H9 (cell line): Measurements from ENCODE around the gene OR9Q1. TPM values are rescaled to one million over a fixed set of nuclear protein-coding genes. Genes with fewer than 3 reads are reported as not detected.

Experiments
- DNase-seq: peaks from one replicate; pipeline ENCODE4 v3.0.0-alpha.2; 2017
- H2AFZ ChIP-seq: one replicate; pipeline ENCODE4 v1.6.1; 2013; ENCODE audit warnings: mild to moderate bottlenecking, low read length, control low read depth, moderate library complexity
- H2AK5ac ChIP-seq: 2 replicates; pipeline ENCODE4 v1.6.1; 2013; ENCODE audit warnings: low read length, control low read depth, mixed read lengths; ENCODE audit not compliant: insufficient read length
- H2BK120ac ChIP-seq: one replicate; pipeline ENCODE4 v1.6.1; 2013; ENCODE audit warnings: low read depth, mild to moderate bottlenecking, low read length, control low read depth, inconsistent platforms; ENCODE audit not compliant: poor library complexity, severe bottlenecking
- H2BK12ac ChIP-seq: 2 replicates; pipeline ENCODE4 v1.6.1; 2013; ENCODE audit warnings: low read length, control low read depth, mixed read lengths, low read depth; ENCODE audit not compliant: insufficient read length
- H2BK15ac ChIP-seq: 2 replicates; pipeline ENCODE4 v1.6.1; 2013; ENCODE audit warnings: low read depth, low read length, control low read depth
- H2BK20ac ChIP-seq: one replicate; pipeline ENCODE4 v1.6.1; 2013; ENCODE audit warnings: low read depth, mild to moderate bottlenecking, low read length, control low read depth, inconsistent platforms; ENCODE audit not compliant: poor library complexity, severe bottlenecking
- H2BK5ac ChIP-seq: 2 replicates; pipeline ENCODE4 v1.6.1; 2013; ENCODE audit warnings: low read length, control low read depth, mixed read lengths; ENCODE audit not compliant: insufficient read length
- H3K14ac ChIP-seq: 2 replicates; pipeline ENCODE4 v1.6.1; 2013; ENCODE audit warnings: low read length, control low read depth; ENCODE audit not compliant: insufficient read depth
- H3K18ac ChIP-seq: 2 replicates; pipeline ENCODE4 v1.6.1; 2013; ENCODE audit warnings: low read depth, mild to moderate bottlenecking, mixed read lengths, low read length, control low read depth; ENCODE audit not compliant: insufficient read length
- H3K23ac ChIP-seq: 2 replicates; pipeline ENCODE4 v1.6.1; 2013; ENCODE audit warnings: low read length, control low read depth, mixed read lengths, low read depth; ENCODE audit not compliant: insufficient read length
- H3K23me2 ChIP-seq: 2 replicates; pipeline ENCODE4 v1.6.1; 2013; ENCODE audit warnings: low read depth, mild to moderate bottlenecking, mixed read lengths, low read length, control low read depth; ENCODE audit not compliant: insufficient read length, poor library complexity, severe bottlenecking
- H3K27ac ChIP-seq: 2 replicates; pipeline ENCODE4 v1.5.1; 2013; ENCODE audit warnings: low read length, control low read depth, mixed read lengths, low read depth; ENCODE audit not compliant: insufficient read length
- H3K27me3 ChIP-seq: 2 replicates; pipeline ENCODE4 v1.6.1; 2013; ENCODE audit warnings: low read length, control low read depth, inconsistent platforms; ENCODE audit not compliant: insufficient read depth
- H3K4ac ChIP-seq: 2 replicates; pipeline ENCODE4 v1.6.1; 2013; ENCODE audit warnings: low read depth, mild to moderate bottlenecking, control low read depth, inconsistent platforms, low read length, moderate library complexity
- H3K4me1 ChIP-seq: 2 replicates; pipeline ENCODE4 v1.6.1; 2013; ENCODE audit warnings: low read length, control low read depth, inconsistent platforms; ENCODE audit not compliant: insufficient read depth
- H3K4me2 ChIP-seq: 2 replicates; pipeline ENCODE4 v1.6.1; 2013; ENCODE audit warnings: low read length, control low read depth, mixed read lengths; ENCODE audit not compliant: insufficient read length, insufficient read depth
- H3K56ac ChIP-seq: 2 replicates; pipeline ENCODE4 v1.6.1; 2013; ENCODE audit warnings: low read depth, mild to moderate bottlenecking, mixed read lengths, low read length, control low read depth; ENCODE audit not compliant: insufficient read length
- H3K79me1 ChIP-seq: 2 replicates; pipeline ENCODE4 v1.6.1; 2013; ENCODE audit warnings: low read depth, mild to moderate bottlenecking, moderate library complexity, low read length, control low read depth, inconsistent platforms; ENCODE audit not compliant: insufficient read depth, poor library complexity, severe bottlenecking
- H3K79me2 ChIP-seq: 2 replicates; pipeline ENCODE4 v1.6.1; 2013; ENCODE audit warnings: low read length, control low read depth, inconsistent platforms; ENCODE audit not compliant: insufficient read depth
- H3K9ac ChIP-seq: 2 replicates; pipeline ENCODE4 v1.6.1; 2013; ENCODE audit warnings: low read length, control low read depth, mixed read lengths; ENCODE audit not compliant: insufficient read length; ENCODE audit errors: extremely low read depth
- H3K9me3 ChIP-seq: one replicate; pipeline ENCODE4 v1.6.1; 2013; ENCODE audit warnings: low read depth, low read length, inconsistent platforms; ENCODE audit not compliant: control insufficient read depth
- H3T11ph ChIP-seq: one replicate; pipeline ENCODE4 v1.6.1; 2013; ENCODE audit warnings: mild to moderate bottlenecking, low read length, control low read depth, inconsistent platforms
- H4K20me1 ChIP-seq: one replicate; pipeline ENCODE4 v1.6.1; 2013; ENCODE audit not compliant: control insufficient read depth, insufficient read length, insufficient read depth
- H4K5ac ChIP-seq: 2 replicates; pipeline ENCODE4 v1.6.1; 2013; ENCODE audit warnings: low read depth, mild to moderate bottlenecking, mixed read lengths, low read length, control low read depth; ENCODE audit not compliant: insufficient read length
- H4K8ac ChIP-seq: replicated peaks from 2 replicates; pipeline ENCODE4 v1.6.1; 2013; ENCODE audit warnings: low read length, control low read depth, mixed read lengths, low read depth; ENCODE audit not compliant: insufficient read length
- H4K91ac ChIP-seq: 2 replicates; pipeline ENCODE4 v1.6.1; 2013; ENCODE audit warnings: low read depth, mild to moderate bottlenecking, moderate library complexity, mixed read lengths, low read length, control low read depth; ENCODE audit not compliant: insufficient read length
- H3K27ac Mint-ChIP-seq, 3 experiments: 2 replicates in 2 of 3; 3 replicates in 1 of 3; pipeline ENCODE4 v1.8.0; 2020 to 2021; ENCODE audit warnings: mixed read lengths in 3 of 3, mild to moderate bottlenecking in 1 of 3, moderate library complexity in 1 of 3
- H3K27me3 Mint-ChIP-seq: 2 replicates; pipeline ENCODE4 v1.8.0; 2021; ENCODE audit warnings: low read depth, mild to moderate bottlenecking, moderate library complexity, mixed read lengths
- H3K36me3 Mint-ChIP-seq, 3 experiments: 2 replicates in 2 of 3; 3 replicates in 1 of 3; pipeline ENCODE4 v1.8.0; 2020 to 2021; ENCODE audit warnings: low read depth in 3 of 3, mixed read lengths in 3 of 3; ENCODE audit not compliant: insufficient read depth in 1 of 3
- H3K4me1 Mint-ChIP-seq, 2 experiments: 2 replicates each; pipeline ENCODE4 v1.8.0; 2020; ENCODE audit warnings: mixed read lengths in 2 of 2
- H3K4me3 Mint-ChIP-seq, 2 experiments: 2 replicates in 1 of 2; 3 replicates in 1 of 2; pipeline ENCODE4 v1.8.0; 2020 to 2021; ENCODE audit warnings: mild to moderate bottlenecking in 2 of 2, mixed read lengths in 2 of 2, moderate library complexity in 1 of 2
- H3K9me3 Mint-ChIP-seq, 2 experiments: 2 replicates in 1 of 2; 3 replicates in 1 of 2; pipeline ENCODE4 v1.8.0; 2020; ENCODE audit warnings: mild to moderate bottlenecking in 2 of 2, mixed read lengths in 2 of 2, moderate library complexity in 1 of 2
- WGBS: extraction: QIAGEN DNeasy Blood & Tissue Kit; methylation state at CpG from one replicate; pipeline ENCODE4 v1.1.7; 2013; ENCODE audit warnings: missing lambda C conversion rate, low lambda C conversion rate, mixed read lengths; ENCODE audit not compliant: insufficient read length; ENCODE audit errors: extremely low coverage; 5-methylcytosine and 5-hydroxymethylcytosine counted together
- total RNA-seq: library from RNA; stranded (reverse); gene quantifications from 2 replicates; pipeline ENCODE4 v1.2.1, GENCODE V29; 2021
- TF ChIP-seq, protein P1 (sequence below): fragments of 200-600 bp; sonication (generic); conservative IDR thresholded peaks from 3 replicates; pipeline ENCODE4 v1.8.0; 2021; ENCODE audit warnings: antibody characterized with exemption, mild to moderate bottlenecking

OR9Q1 gene
- total RNA-seq, 1 experiment from 2014 or later, result not detected

DNA sequence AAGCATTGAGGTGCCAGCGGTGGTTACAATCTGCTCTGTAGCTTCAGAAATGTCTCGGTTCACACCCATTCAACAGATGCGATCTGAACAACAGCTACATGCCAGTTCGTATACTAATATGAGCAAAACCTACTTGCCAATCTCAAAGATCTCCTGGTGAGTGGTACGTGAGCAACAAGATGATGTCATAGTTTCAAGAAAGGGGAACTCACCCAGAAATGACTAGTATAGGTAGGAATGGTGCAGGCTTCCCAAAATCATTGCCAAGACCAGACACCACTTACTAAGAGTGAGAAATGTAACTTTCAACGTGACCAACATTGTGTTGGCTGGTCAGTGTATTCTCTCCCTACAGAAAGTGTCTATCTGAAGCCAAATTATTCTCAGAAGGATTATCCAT is 38.1 kb downstream of the OR9Q1 start:
- H3K9ac ChIP-seq, result no peak overlapping the region
- no peaks in the 10 kb centered on the region for H3K27me3 ChIP-seq
- no peak overlapping the region for H3T11ph ChIP-seq
- H3K23ac ChIP-seq, result no peak overlapping the region
- no peak overlapping the region for H2AFZ ChIP-seq
- Mint-ChIP-seq H3K9me3 (no peaks in the 10 kb centered on the region), H3K27me3 (no peaks in the 10 kb centered on the region), H3K36me3 (no peaks in the 10 kb centered on the region), H3K27ac (no peak overlapping the region), H3K4me3 (no peak overlapping the region), H3K4me1 (peaks cover 52 to 54% of the 10 kb centered on the region in 2 experiments)
- no peaks in the 10 kb centered on the region for H4K20me1 ChIP-seq
- H3K4me2 ChIP-seq, result no peak overlapping the region
- no peak overlapping the region for H4K91ac ChIP-seq
- peaks cover 21% of the 10 kb centered on the region for H3K4me1 ChIP-seq
- H2AK5ac ChIP-seq, result no peak overlapping the region
- no peaks in the 10 kb centered on the region for H3K79me1 ChIP-seq
- DNase-seq, result no peak
- no peak overlapping the region for H2BK12ac ChIP-seq
- no CpG with 5 or more reads among the region's 6 CpGs for WGBS
- no peak overlapping the region for H2BK15ac ChIP-seq
- no peak overlapping the region for H4K8ac ChIP-seq
- H2BK20ac ChIP-seq, result no peak overlapping the region
- no peak overlapping the region for H4K5ac ChIP-seq
- H3K56ac ChIP-seq, result no peak overlapping the region
- H3K18ac ChIP-seq, result no peak overlapping the region
- no peak overlapping the region for H2BK120ac ChIP-seq
- no peaks in the 10 kb centered on the region for H3K9me3 ChIP-seq
- no peak overlapping the region for H3K27ac ChIP-seq
- H2BK5ac ChIP-seq, result no peak overlapping the region
- TF ChIP-seq, protein P1, sequence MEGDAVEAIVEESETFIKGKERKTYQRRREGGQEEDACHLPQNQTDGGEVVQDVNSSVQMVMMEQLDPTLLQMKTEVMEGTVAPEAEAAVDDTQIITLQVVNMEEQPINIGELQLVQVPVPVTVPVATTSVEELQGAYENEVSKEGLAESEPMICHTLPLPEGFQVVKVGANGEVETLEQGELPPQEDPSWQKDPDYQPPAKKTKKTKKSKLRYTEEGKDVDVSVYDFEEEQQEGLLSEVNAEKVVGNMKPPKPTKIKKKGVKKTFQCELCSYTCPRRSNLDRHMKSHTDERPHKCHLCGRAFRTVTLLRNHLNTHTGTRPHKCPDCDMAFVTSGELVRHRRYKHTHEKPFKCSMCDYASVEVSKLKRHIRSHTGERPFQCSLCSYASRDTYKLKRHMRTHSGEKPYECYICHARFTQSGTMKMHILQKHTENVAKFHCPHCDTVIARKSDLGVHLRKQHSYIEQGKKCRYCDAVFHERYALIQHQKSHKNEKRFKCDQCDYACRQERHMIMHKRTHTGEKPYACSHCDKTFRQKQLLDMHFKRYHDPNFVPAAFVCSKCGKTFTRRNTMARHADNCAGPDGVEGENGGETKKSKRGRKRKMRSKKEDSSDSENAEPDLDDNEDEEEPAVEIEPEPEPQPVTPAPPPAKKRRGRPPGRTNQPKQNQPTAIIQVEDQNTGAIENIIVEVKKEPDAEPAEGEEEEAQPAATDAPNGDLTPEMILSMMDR, result no peak
- no peak overlapping the region for H3K14ac ChIP-seq
- no peaks in the 10 kb centered on the region for H3K23me2 ChIP-seq
- H3K4ac ChIP-seq, result no peak overlapping the region
- no peaks in the 10 kb centered on the region for H3K79me2 ChIP-seq
